Amniotic epithelial cell (primary cell): ENCODE measurements around the gene AVPI1.
"Not testable (repeated sequence)": the region's sequence is repeated elsewhere in the genome, so short reads cannot be mapped to it uniquely, and the experiment has no call there.

Source experiments
- DNase-seq: peaks from one replicate; pipeline ENCODE4 v3.0.0-alpha.2; 2010; ENCODE audit warnings: low read depth

AVPI1 gene

DNA sequence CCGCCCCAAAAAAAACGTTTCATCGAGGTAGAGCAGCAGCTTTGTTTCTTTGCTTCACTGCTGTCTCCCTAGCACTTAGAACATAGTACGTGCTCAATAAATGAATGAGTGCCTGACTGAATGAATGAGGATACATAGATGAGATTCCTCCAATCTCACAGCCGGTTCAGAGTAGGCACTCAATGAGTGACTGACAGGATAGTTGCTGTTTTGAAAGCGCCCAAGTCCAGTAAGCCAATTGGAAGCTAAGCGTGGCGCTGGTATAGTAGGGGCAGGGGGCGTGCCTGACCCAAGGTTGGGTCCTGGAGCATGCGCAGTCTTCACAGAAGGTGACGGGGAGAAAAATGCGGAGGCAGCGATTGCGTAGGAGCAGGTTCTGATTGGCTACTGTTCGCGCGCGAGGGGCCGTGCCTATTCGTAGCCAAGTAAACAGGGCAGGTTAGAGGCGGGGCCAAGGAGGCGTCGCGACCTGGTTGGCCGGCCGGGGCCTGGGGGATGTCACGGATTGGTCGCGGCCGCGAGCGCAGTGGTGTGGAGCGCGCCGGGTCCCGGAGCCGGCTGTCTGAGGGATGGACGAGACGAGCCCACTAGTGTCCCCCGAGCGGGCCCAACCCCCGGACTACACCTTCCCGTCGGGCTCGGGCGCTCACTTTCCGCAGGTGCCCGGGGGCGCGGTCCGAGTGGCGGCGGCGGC, 46.7 kb downstream of the AVPI1 start, which contains the start of gene PI4K2A:
Gene PI4K2A, plus strand, starts transcription at position 498 of the 694 bp plus-strand sequence. Its CDS starts 72 bp downstream, at position 570.
- DNase-seq: peak; percentile 99

DNA sequence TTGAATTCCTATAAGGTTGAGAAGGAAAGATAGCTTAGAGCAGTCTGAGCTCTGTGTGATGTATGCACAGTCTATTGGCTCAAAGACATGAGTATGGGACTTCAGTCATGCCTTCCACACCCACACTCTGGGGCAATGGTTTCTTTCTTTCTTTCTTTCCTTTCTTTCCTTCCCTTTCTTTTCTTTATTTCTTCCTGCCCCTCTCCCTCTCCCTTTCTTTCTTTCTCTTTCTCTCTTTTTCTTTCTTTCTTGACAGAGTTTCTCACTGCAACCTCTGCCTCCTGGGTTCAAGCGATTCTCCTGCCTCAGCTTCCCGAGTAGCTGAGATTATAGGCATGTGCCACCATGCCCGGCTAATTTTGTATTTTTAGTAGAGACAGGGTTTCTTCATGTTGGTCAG, 48.0 kb downstream of the AVPI1 start:
- DNase-seq: not testable (repeated sequence)

DNA sequence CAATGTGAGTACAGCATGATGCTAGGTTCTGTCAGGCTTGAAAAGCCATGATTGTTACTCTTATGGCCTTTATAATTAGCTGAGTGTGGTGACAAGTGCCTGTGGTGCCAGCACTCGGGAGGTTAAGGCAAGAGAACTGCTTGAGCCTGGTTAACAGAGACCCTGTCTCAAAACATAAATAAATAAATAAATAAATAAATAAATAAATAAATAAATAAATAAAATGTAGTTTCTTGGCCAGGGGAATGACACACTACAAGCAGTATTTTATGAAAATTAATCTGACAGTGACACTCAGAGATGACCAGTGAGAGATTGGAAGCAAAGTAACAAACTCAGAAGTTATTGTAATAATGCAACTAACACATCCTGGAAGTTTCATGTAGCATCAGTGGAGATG, 51.5 kb downstream of the AVPI1 start:
- no peak for DNase-seq

DNA sequence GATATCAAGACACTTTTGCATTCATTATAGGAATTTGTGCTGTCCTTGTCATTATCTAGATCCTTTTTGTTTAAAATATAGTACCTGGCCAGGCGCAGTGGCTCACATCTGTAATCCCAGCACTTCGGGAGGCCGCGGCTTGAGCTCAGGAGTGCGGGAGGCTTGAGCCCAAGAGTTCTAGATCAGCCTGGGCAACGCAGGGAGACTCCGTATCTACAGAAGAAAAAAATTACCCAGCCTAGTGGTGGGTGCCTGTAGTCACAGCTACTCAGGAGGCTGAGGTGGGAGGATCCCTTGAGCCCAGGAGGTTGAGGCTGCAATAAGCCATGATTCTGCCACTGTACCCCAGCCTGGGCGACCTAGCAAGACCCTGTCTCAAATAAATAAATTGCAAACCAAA, 53.1 kb downstream of the AVPI1 start:
- peak; percentile 10 for DNase-seq

DNA sequence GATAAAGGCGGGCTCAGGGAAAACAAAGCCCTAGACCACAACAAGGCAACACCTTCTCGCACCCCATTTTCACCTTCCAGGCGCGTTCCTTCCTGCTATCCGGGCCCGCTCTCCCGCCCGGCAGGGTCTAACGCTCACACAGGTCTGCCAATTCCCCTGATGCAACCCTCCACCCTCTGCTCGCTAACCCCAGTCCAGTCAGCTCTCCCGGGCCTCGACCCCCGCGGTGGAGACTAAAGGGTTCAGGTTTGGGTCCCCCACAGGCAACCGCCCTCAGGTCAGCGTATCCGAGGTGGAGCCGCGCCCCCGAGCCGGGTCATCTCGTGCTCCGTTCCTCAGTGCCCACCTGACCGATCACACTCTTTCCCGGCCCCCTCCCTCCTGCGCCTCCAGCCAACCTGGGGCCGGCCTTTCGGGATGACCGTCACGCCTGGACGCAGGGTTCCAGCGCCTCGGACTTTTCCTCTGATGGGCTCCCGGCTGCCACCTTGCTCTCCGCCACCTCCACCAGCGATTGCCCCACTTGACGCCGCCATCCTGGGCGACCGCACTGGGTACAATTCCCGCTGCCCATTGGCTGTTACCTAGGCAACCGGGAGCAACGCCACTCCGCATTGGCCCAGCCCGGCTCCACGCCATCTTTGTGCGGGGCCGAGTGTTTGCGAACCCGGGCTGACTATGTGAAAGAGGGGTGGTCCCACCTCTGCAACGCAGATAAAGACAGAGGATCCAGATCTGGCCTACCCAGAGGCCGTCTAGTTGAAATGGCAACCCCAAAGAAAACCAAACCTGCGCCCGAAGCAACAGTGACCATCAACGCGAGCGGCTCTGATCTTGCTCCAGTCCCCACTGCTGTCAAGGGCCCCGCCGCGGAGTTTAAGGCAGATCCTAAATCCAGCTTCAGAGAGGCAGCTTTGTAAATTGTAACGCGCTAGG, 53.8 kb downstream of the AVPI1 start, which contains the start of gene MORN4:
Gene MORN4, minus strand, starts transcription at position 552 of the 936 bp plus-strand sequence. CDS start 13,847 bp downstream, outside the sequence.
- DNase-seq: peak; percentile 85

DNA sequence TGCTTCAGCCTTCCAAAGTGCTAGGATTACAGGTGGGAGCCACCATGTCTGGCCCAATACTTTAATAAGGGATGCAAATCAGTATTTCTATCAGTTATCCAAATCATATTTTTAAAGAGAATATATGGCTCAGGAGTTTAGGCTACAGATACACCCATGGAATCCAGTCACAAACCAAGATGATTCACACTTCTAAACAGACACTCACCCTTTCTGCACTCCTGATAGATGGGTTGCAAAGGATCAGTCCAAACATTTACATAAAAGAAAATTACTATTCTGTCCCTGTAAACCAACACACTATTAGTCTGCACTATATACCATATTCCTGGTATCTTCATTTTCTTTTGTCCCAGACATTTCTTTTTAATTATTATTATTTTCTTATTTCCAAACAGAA, 55.9 kb downstream of the AVPI1 start:
- no peak for DNase-seq

DNA sequence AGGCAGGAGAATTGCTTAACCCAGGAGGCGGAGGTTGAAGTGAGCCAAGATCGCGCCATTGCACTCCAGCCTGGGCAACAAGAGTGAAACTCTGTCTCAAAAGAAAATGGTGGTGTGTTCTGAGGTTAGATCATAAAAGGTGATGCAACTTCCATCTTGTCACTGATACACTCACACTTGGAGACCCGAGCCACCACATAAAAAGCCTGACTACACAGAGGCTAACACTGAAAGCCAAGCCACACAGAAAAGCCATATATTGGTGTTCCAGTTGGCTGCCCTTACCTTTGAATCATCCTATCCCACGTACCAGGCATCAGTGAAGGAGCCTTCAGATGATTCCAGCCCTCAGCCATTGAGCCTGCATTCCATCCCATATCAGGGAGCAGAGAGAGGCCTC, 57.8 kb downstream of the AVPI1 start:
- no peak for DNase-seq

DNA sequence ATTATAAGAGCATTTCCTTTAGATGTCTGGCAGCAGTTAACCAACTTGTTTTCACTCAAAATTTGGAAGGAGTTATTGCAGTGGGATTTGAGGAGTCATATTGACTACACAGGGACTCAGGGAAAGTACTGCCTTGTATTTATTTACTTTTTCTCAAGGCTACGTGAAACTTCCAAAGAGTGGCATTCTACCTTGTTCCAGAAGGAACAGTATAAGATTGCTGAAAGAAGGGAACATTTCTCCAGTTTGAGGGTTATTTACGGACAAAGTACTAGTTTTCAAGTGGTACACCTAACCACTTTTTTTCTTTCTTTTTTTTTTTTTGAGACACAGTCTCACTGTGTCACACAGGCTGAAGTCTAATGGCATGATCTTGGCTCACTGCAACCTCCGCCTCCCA, 58.8 kb downstream of the AVPI1 start:
- no peak for DNase-seq

DNA sequence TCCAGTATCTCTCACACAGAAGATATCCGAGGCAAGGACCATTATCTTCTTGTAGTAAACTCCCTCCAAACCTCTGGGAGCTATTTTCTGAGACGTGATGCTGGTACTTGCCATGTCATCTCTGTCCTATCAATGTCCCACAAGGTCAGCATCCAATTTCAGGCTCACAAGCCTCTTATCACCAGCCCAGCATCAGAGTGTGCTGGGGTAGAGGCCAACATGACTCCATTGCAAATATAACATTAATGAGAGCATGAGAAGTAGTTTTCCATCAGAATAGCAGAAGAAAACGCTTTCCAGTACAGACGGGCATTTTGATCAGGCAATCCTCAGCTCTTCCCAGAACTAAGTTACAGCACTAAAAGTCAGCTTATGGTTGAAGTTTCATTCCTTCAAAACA, 59.3 kb downstream of the AVPI1 start:
- no peak for DNase-seq
